GM19328 (cell line): ENCODE data around the gene CST3.
A peak's percentile ranks its signal among the peaks of the same experiment; 100 is the strongest.
"Not testable (repeated sequence)": the region's sequence is repeated elsewhere in the genome, so short reads cannot be mapped to it uniquely, and the experiment has no call there.

Experiments used
- ATAC-seq: cut with Tn5 transposase; IDR thresholded peaks from one replicate; pipeline ENCODE4 v1.9.1; 2021; ENCODE audit warnings: mild to moderate bottlenecking, moderate library complexity; ENCODE audit not compliant: unreplicated experiment

CST3 gene

GRCh38 chr20:23637282-23638221 lies at the start of gene CST3:
TSS of gene CST3 (minus strand) at chr20:23637955. CDS start at chr20:23637862, 93 bp downstream.
- peak; percentile 49 for ATAC-seq

- no peak for ATAC-seq
Observed at GRCh38 chr20:23686046-23686750, 48.4 kb upstream of the CST3 start.

GRCh38 chr20:23685529-23685896 lies 47.8 kb upstream of the CST3 start:
- not testable (repeated sequence) for ATAC-seq

- ATAC-seq, result no peak
Observed at GRCh38 chr20:23684261-23684660, 46.5 kb upstream of the CST3 start.

- no peak for ATAC-seq
Observed at GRCh38 chr20:23683807-23684206, 46.1 kb upstream of the CST3 start.

GRCh38 chr20:23683281-23683680 lies 45.5 kb upstream of the CST3 start:
- no peak for ATAC-seq

- ATAC-seq, result no peak
Observed at GRCh38 chr20:23680146-23680545, 42.4 kb upstream of the CST3 start.

- no peak for ATAC-seq
Observed at GRCh38 chr20:23679133-23680092, 41.7 kb upstream of the CST3 start.

- ATAC-seq, result no peak
Observed at GRCh38 chr20:23673209-23673608, 35.5 kb upstream of the CST3 start.

GRCh38 chr20:23672158-23672557 lies 34.4 kb upstream of the CST3 start:
- no peak for ATAC-seq

GRCh38 chr20:23671479-23671878 lies 33.7 kb upstream of the CST3 start:
- ATAC-seq, result no peak

GRCh38 chr20:23670361-23670760 lies 32.6 kb upstream of the CST3 start:
- ATAC-seq, result no peak

GRCh38 chr20:23669866-23670265 lies 32.1 kb upstream of the CST3 start:
- ATAC-seq, result no peak

- no peak for ATAC-seq
Observed at GRCh38 chr20:23669327-23669726, 31.6 kb upstream of the CST3 start.

- ATAC-seq, result peak; percentile 53
Observed at GRCh38 chr20:23668477-23668951, 30.8 kb upstream of the CST3 start.

- ATAC-seq, result no peak
Observed at GRCh38 chr20:23667666-23668065, 29.9 kb upstream of the CST3 start.

GRCh38 chr20:23666698-23667097 lies 28.9 kb upstream of the CST3 start:
- no peak for ATAC-seq

GRCh38 chr20:23666189-23666588 lies 28.4 kb upstream of the CST3 start:
- no peak for ATAC-seq

- ATAC-seq, result no peak
Observed at GRCh38 chr20:23664954-23665353, 27.2 kb upstream of the CST3 start.

GRCh38 chr20:23664046-23664445 lies 26.3 kb upstream of the CST3 start:
- ATAC-seq, result not testable (repeated sequence)

- no peak for ATAC-seq
Observed at GRCh38 chr20:23663180-23663579, 25.4 kb upstream of the CST3 start.
